Sigmoid colon (tissue), 7 donors: ENCODE data around the gene SRPK3. TPM values are rescaled to one million over a fixed set of nuclear protein-coding genes. Genes with fewer than 3 reads are reported as not detected.
A peak's percentile ranks its signal among the peaks of the same experiment; 100 is the strongest.

Experiments used
- DNase-seq: peaks from one replicate; pipeline ENCODE4 v3.0.0-alpha.2; 2019
- H3K27ac ChIP-seq, 4 donors: fragments of 200-600 bp; sonication (generic); one replicate each; pipeline ENCODE4 v1.5.1; 2016 to 2019; ENCODE audit warnings: mild to moderate bottlenecking in 1 of 4
- H3K27me3 ChIP-seq, 3 donors: fragments of 200-600 bp; sonication (generic); one replicate each; pipeline ENCODE4 v1.5.1; 2019; ENCODE audit warnings: mild to moderate bottlenecking in 1 of 3
- H3K36me3 ChIP-seq, 4 donors: fragments of 200-600 bp; sonication (generic); one replicate each; pipeline ENCODE4 v1.5.1; 2016 to 2019
- H3K4me1 ChIP-seq, 4 donors: fragments of 200-600 bp; sonication (generic); one replicate each; pipeline ENCODE4 v1.5.1; 2017 to 2019
- H3K4me3 ChIP-seq, 4 donors: fragments of 200-600 bp; sonication (generic); one replicate each; pipeline ENCODE4 v1.5.1; 2017 to 2019; ENCODE audit warnings: mild to moderate bottlenecking in 2 of 4, moderate library complexity in 1 of 4
- H3K9me3 ChIP-seq, 4 donors: fragments of 200-600 bp in 3 of 4; sonication (generic) in 3 of 4; one replicate each; pipeline versions ENCODE4 v1.5.1 to v1.6.1; 2013 to 2019
- CTCF ChIP-seq, 4 experiments: fragments of 450-650 bp in 3 of 4; fragments of 200-600 bp in 1 of 4; IDR thresholded peaks; one replicate each; pipeline ENCODE4 v1.5.1; 2016 to 2019; ENCODE audit warnings: antibody characterized with exemption in 4 of 4, mild to moderate bottlenecking in 3 of 4, moderate library complexity in 2 of 4
- EP300 ChIP-seq, 4 donors: sonication (generic); formaldehyde crosslinking; IDR thresholded peaks; one replicate each; pipeline ENCODE4 v1.6.1; 2017; ENCODE audit warnings: antibody characterized with exemption in 4 of 4
- POLR2A ChIP-seq, 2 donors: fragments of 450-650 bp; IDR thresholded peaks; one replicate each; pipeline ENCODE4 v1.6.1; 2016; ENCODE audit warnings: antibody characterized with exemption in 2 of 2, mild to moderate bottlenecking in 2 of 2, moderate library complexity in 2 of 2
- POLR2AphosphoS5 ChIP-seq, 4 donors: sonication (generic); formaldehyde crosslinking; IDR thresholded peaks; one replicate each; pipeline ENCODE4 v1.6.1; 2017; ENCODE audit warnings: antibody characterized with exemption in 4 of 4
- WGBS, 2 donors: extraction: QIAGEN DNeasy Blood & Tissue Kit; methylation state at CpG; one replicate each; pipeline ENCODE4 v1.1.7; 2013; 5-methylcytosine and 5-hydroxymethylcytosine counted together
- intact Hi-C: fragments of 100-400 bp; cut with DNase I; formaldehyde crosslinking; loops from one replicate; pipeline ENCODE4 v1.15.1; 2023
- polyA plus RNA-seq, 3 donors: library from polyadenylated mRNA; stranded (reverse); fragments of 200-250 nt; gene quantifications; one replicate each; pipeline ENCODE4 v1.2.3, GENCODE V29; 2013
- total RNA-seq, 4 donors: library from RNA; depleted of rRNA; stranded (reverse); fragments of >200 nt; gene quantifications; one replicate each; pipeline ENCODE4 v1.1.0, GENCODE V29; 2016
- donor health status: healthy with polysubstance abuse.
- donor health status: Bipolar disorder and iron deficiency.
- donor health status: healthy.

Gene SRPK3
- total and polyA plus RNA-seq, 7 donors, result 0.31 to 13.0 (median 4.6) TPM; not detected in 2

DNA sequence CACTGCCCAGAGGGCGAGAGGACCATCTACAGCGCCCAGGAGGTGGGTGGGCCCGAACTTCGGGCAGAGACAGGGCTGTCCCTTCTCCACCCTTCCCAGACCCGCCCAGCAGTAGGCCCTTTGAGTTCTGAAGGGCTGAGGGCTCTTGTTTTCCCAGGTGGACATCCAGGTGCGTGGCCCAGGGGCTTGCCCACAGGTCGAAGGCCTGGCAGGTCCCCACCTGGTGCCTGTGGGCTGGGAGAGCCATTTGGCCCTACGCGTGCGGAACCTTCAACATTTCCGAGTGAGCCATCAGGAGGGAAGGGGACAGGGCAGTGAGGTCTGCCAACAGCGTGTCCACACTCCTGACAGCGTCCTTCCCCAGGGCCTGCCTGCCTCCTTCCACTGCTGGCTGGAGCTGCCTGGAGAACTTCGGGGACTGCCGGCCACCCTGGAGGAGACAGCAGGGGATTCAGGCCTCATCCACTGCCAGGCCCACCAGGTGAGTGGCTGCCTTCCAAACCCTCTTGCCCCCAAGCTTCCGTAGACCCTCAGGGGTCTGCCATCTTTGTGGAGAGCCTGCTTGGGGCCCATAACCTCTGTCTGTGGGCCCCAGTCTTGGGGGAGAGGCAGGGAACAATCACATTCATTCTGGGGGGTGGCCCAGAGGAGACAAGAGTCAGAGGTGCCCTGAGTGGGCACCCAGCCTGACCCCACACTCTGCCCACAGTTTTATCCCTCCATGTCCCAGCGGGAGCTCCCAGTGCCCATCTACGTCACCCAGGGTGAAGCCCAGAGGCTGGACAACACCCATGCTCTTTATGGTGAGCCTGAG, 10.0 kb upstream of the SRPK3 start:
- H3K9me3 ChIP-seq, result no peaks in the 10 kb centered on the region
- no peaks in the 10 kb centered on the region for H3K27me3 ChIP-seq
- 91 to 93% methylated on average over 18 of the region's 18 CpGs for WGBS, 2 donors
- no peak overlapping the region for H3K4me3 ChIP-seq
- H3K27ac ChIP-seq, result no peak overlapping the region
- peaks cover 0 to 59% (median 8%) of the 10 kb centered on the region in 4 donors for H3K36me3 ChIP-seq
- intact Hi-C loops, result no loop called here
- peaks cover 0 to 18% (median 10%) of the 10 kb centered on the region in 4 donors for H3K4me1 ChIP-seq
- DNase-seq, result no peak
- TF ChIP-seq EP300 (IDR thresholded peaks at IDR 0.05), result no peak
- TF ChIP-seq POLR2A (IDR thresholded peaks at IDR 0.05), result no peak
- TF ChIP-seq CTCF (IDR thresholded peaks at IDR 0.05), result no peak
- no peak for TF ChIP-seq POLR2AphosphoS5 (IDR thresholded peaks at IDR 0.05)

DNA sequence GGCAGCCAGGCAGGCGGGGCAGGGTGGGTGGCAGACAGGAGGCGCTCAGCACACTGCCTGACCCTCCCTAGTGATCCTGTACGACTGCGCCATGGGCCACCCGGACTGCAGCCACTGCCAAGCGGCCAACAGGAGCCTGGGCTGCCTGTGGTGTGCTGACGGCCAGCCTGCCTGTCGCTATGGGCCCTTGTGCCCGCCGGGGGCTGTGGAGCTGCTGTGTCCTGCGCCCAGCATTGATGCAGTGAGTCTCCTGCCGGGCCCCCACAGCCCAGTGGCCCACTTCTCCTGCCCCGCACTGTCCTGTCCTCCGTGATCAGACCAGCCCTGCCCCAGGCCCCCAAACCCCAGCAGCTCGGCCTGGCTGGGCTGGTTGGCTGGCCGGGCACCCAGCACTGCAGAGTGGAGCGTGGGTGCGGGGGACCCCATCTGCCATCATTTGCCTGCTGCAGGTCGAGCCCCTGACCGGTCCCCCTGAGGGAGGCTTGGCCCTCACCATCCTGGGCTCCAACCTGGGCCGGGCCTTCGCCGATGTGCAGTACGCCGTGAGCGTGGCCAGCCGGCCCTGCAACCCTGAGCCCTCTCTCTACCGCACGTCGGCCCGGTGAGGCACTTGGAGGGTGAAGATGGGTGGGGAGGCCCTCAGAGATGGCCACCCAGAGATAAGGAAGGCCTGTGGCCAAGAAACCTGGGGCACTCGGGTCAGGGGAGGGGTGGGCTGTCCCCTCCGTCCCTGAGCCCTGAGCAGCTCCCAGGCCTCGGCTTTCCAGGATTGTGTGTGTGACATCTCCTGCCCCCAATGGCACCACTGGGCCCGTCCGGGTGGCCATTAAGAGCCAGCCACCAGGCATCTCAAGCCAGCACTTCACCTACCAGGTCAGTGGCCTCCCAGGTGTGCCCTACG, 9.2 kb upstream of the SRPK3 start:
- WGBS, 2 donors, result 88 to 92% methylated on average over 37 of the region's 37 CpGs
- H3K36me3 ChIP-seq, result peaks cover 0 to 62% (median 9%) of the 10 kb centered on the region in 4 donors
- TF ChIP-seq EP300 (IDR thresholded peaks at IDR 0.05) (no peak), POLR2AphosphoS5 (IDR thresholded peaks at IDR 0.05) (no peak), CTCF (IDR thresholded peaks at IDR 0.05) (no peak)
- H3K9me3 ChIP-seq, result no peaks in the 10 kb centered on the region
- no peaks in the 10 kb centered on the region for H3K27me3 ChIP-seq
- DNase-seq, result no peak
- no peak overlapping the region for H3K27ac ChIP-seq
- H3K4me3 ChIP-seq, result no peak overlapping the region
- H3K4me1 ChIP-seq, result peaks cover 0 to 10% (median 9%) of the 10 kb centered on the region in 4 donors
- intact Hi-C loops, result no loop called here

DNA sequence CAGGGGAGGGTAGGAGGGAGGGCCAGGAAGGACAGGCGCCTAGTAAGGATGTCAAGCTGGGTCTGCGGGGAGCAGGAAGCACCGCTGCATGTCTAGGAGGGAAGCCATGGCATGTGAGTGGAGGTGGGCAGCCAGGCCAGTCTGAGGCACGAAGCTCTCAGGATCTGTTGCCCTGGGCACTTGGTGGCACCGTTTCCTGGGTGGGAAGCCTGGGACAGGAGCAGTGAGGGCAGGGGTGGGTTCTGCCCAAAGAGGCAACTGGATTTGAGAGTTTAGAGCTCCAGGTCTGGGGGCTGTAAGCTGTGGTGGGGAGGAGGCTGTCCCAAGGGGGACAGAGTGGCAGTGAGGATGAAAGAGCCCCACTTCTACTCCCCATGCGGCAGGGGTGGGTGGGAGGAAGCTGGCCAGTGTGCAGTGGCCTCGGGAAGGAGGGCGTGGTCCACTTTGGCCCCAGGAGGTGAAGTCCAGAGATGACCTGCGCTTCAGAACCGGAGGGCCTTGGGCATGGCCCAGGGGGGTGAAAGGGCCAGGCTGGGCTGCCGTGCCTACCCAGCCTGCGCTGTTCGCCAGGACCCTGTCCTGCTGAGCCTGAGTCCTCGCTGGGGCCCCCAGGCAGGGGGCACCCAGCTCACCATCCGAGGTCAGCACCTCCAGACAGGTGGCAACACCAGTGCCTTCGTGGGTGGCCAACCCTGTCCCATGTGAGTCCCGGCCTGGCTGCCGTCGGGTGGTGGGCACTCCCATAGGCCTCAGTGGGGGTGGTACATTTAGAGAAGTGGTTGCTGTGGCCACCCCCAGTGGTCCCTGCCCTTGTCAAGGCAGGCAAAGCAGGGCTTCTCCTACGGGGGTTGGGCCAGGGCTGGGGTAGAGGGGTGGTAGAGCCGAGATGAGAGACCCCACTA, 8.3 kb upstream of the SRPK3 start:
- 76 to 84% methylated on average over 21 of the region's 21 CpGs for WGBS, 2 donors
- Histone ChIP-seq H3K4me1 (peaks cover 0 to 1% (median under 1%) of the 10 kb centered on the region in 4 donors), H3K36me3 (peaks cover 0 to 62% (median 9%) of the 10 kb centered on the region in 4 donors), H3K9me3 (no peaks in the 10 kb centered on the region), H3K27me3 (no peaks in the 10 kb centered on the region), H3K27ac (no peak overlapping the region), H3K4me3 (no peak overlapping the region)
- no peak for TF ChIP-seq POLR2AphosphoS5 (IDR thresholded peaks at IDR 0.05)
- no peak for TF ChIP-seq CTCF (IDR thresholded peaks at IDR 0.05)
- no peak for TF ChIP-seq POLR2A (IDR thresholded peaks at IDR 0.05)
- TF ChIP-seq EP300 (IDR thresholded peaks at IDR 0.05), result no peak
- intact Hi-C loops, result no loop called here
- no peak for DNase-seq

- peaks cover 0 to 62% (median 9%) of the 10 kb centered on the region in 4 donors for H3K36me3 ChIP-seq
These were observed 7.6 kb upstream of the SRPK3 start for GRCh38 chrX:153773218-153773611.

More at GRCh38 chrX:153773218-153773611, 7.6 kb upstream of the SRPK3 start:
- Histone ChIP-seq H3K4me3 (no peak overlapping the region), H3K9me3 (no peaks in the 10 kb centered on the region), H3K4me1 (no peaks in the 10 kb centered on the region), H3K27me3 (no peaks in the 10 kb centered on the region), H3K27ac (no peak overlapping the region)
- no peak for TF ChIP-seq CTCF (IDR thresholded peaks at IDR 0.05)
- no peak for TF ChIP-seq POLR2A (IDR thresholded peaks at IDR 0.05)
- TF ChIP-seq EP300 (IDR thresholded peaks at IDR 0.05), result no peak
- TF ChIP-seq POLR2AphosphoS5 (IDR thresholded peaks at IDR 0.05), result no peak
- intact Hi-C loops, result no loop called here
- peak; percentile 64 for DNase-seq
- WGBS, 2 donors, result 92 to 97% methylated on average over 23 of the region's 23 CpGs
